ENCODE results near the gene TTC8.

The TTC8 gene

DNA sequence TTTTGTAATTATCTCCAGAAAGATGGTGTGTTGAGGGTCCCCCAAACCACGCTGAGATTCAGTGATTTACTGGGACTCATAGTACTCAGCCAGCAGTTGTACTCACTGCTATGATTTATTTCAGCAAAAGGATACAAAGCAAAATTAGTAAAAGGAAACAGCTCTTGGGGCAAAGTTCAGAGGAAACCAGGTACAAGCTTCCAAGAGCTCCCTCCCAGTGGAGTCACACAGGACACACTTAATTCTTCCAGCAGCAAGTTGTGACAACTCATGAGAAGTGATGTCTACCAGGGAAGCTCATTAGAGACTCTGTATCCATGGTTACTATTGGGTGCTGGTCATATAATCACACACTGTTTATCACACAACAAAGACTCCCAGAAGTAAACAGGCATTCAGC, 38.7 kb downstream of the TTC8 start:
- Histone ChIP-seq H3K36me3 (replicated peaks) (peaks cover 4% of the 10 kb centered on the region; the same call in 1 of the 2 replicates), H3K27me3 (ENCODE audit: low read depth) (no peaks in the 10 kb centered on the region), H3K4me3 (no peak overlapping the region), H3K4me1 (peaks cover 9% of the 10 kb centered on the region), H3K9me3 (no peaks in the 10 kb centered on the region)
- DNase-seq (ENCODE audit: low spot score in 2 of 2), result no peak
- in situ Hi-C loops (cut with MboI; ENCODE audit: low sequenced_read_pairs), result no loop called here

DNA sequence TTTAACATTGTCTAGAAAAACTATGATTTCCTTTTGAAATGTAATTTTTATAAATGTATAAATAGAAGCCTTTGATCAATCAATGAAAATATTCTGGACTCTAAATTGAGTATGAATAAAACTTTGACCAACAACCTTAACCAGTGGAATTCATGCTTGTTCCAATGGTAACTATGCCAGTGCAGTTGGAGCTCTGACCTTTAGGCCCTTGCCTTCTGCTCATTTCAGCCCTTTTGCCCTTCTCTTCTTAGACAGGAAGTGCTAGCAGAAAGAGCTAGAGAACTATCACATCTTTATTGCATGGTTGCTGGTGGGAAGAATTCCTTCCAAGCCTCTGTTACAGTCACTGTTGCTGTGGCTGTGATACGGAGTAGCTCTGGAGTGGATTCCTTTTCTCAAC, 39.7 kb downstream of the TTC8 start:
- Histone ChIP-seq H3K4me1 (peaks cover 9% of the 10 kb centered on the region), H3K4me3 (no peak overlapping the region), H3K9me3 (no peaks in the 10 kb centered on the region), H3K27me3 (ENCODE audit: low read depth) (no peaks in the 10 kb centered on the region), H3K36me3 (replicated peaks) (peaks cover 4% of the 10 kb centered on the region; the same call in 1 of the 2 replicates)
- in situ Hi-C loops (cut with MboI; ENCODE audit: low sequenced_read_pairs), result no loop called here
- DNase-seq (ENCODE audit: low spot score in 2 of 2), result no peak

DNA sequence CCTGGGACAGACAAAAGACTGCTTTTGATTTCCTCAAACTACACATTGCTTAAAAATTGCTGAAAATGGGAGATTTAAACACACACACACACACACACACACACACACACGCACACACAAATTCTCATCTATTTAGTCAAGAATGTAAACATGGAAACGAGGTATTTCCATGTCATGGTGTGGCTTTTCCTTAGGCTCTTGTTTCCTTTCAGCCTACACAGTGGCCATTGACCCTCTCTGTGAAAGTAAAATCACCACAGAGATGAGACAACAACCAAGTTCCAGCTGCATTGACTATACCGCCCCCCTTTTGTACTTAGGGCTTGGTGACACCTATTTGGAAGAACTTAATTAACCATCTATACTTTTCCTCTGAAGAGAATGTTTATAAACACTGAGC, 41.9 kb downstream of the TTC8 start:
- H3K27me3 ChIP-seq (ENCODE audit: low read depth), result no peaks in the 10 kb centered on the region
- no peak for DNase-seq (ENCODE audit: low spot score in 2 of 2)
- no peaks in the 10 kb centered on the region for H3K9me3 ChIP-seq
- H3K36me3 ChIP-seq (replicated peaks), result peaks cover 9% of the 10 kb centered on the region
- peaks cover 9% of the 10 kb centered on the region for H3K4me1 ChIP-seq
- in situ Hi-C loops (cut with MboI; ENCODE audit: low sequenced_read_pairs), result no loop called here
- H3K4me3 ChIP-seq, result no peak overlapping the region

- Histone ChIP-seq H3K4me1 (peaks cover 9% of the 10 kb centered on the region), H3K4me3 (no peak overlapping the region), H3K9me3 (no peaks in the 10 kb centered on the region), H3K36me3 (replicated peaks) (peaks cover 5% of the 10 kb centered on the region; the same call in 1 of the 2 replicates), H3K27me3 (ENCODE audit: low read depth) (no peaks in the 10 kb centered on the region)
- in situ Hi-C loops (cut with MboI; ENCODE audit: low sequenced_read_pairs), result no loop called here
- DNase-seq (ENCODE audit: low spot score in 2 of 2), result no peak
Observed at GRCh38 chr14:88868558-88869159, 44.2 kb downstream of the TTC8 start.

GRCh38 chr14:88870777-88871176, 46.3 kb downstream of the TTC8 start:
- H3K4me3 ChIP-seq, result no peak overlapping the region
- in situ Hi-C loops (cut with MboI; ENCODE audit: low sequenced_read_pairs), result no loop called here
- no peaks in the 10 kb centered on the region for H3K4me1 ChIP-seq
- peaks cover 5% of the 10 kb centered on the region; the same call in 1 of the 2 replicates for H3K36me3 ChIP-seq (replicated peaks)
- H3K27me3 ChIP-seq (ENCODE audit: low read depth), result no peaks in the 10 kb centered on the region
- no peaks in the 10 kb centered on the region for H3K9me3 ChIP-seq
- no peak for DNase-seq (ENCODE audit: low spot score in 2 of 2)

- Histone ChIP-seq H3K4me3 (no peak overlapping the region), H3K27me3 (ENCODE audit: low read depth) (no peaks in the 10 kb centered on the region), H3K4me1 (no peaks in the 10 kb centered on the region), H3K36me3 (replicated peaks) (peaks cover 5% of the 10 kb centered on the region; the same call in 1 of the 2 replicates), H3K9me3 (no peaks in the 10 kb centered on the region)
- in situ Hi-C loops (cut with MboI; ENCODE audit: low sequenced_read_pairs), result no loop called here
- no peak for DNase-seq (ENCODE audit: low spot score in 2 of 2)
Observed at GRCh38 chr14:88871429-88871828, 47.0 kb downstream of the TTC8 start.

DNA sequence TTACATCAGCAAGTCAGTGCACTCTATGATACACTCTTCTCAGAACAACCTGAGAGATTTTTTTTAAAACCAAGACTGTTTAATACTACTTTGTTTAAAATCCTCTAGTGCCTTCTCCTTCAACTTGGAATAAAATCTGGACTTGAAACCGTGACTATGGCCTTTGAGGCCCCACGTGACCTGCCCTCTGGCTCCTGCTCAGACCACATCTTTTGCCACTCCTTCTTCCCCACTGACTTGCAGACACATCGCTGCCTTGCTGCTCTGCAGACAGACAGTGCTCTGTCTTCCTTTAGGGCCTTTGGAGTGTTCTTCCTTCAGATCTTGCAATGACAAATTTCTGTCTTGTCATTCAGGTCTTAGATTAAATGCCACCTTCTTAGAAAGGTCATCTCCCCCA, 48.5 kb downstream of the TTC8 start:
- Histone ChIP-seq H3K4me3 (no peak overlapping the region), H3K9me3 (no peaks in the 10 kb centered on the region), H3K27me3 (ENCODE audit: low read depth) (no peaks in the 10 kb centered on the region), H3K4me1 (no peaks in the 10 kb centered on the region), H3K36me3 (replicated peaks) (peaks cover 5% of the 10 kb centered on the region; the same call in 1 of the 2 replicates)
- in situ Hi-C loops (cut with MboI; ENCODE audit: low sequenced_read_pairs), result no loop called here
- DNase-seq (ENCODE audit: low spot score in 2 of 2), result no peak

DNA sequence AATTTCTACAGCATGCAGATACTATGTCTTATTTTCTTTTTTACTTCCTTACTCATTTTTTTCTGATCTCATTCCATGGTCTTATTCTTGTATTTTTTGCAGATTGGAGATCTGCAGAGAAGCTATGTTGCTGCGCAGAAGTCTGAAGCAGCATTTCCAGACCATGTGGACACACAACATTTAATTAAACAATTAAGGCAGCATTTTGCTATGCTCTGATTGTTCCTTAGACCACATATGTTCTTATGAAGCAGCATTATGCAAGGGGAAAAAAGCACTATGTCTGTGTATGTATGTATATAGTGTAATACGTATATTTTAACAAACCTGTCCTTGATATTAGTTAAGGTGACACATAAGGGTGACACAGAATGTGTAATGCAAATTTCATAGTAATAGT, 52.7 kb downstream of the TTC8 start:
- H3K4me3 ChIP-seq, result no peak overlapping the region
- no peaks in the 10 kb centered on the region for H3K4me1 ChIP-seq
- no peaks in the 10 kb centered on the region for H3K27me3 ChIP-seq (ENCODE audit: low read depth)
- in situ Hi-C loops (cut with MboI; ENCODE audit: low sequenced_read_pairs), result no loop called here
- no peaks in the 10 kb centered on the region for H3K36me3 ChIP-seq (replicated peaks)
- H3K9me3 ChIP-seq, result no peaks in the 10 kb centered on the region
- DNase-seq (ENCODE audit: low spot score in 2 of 2), result no peak

- Histone ChIP-seq H3K4me3 (no peak overlapping the region), H3K36me3 (replicated peaks) (no peaks in the 10 kb centered on the region), H3K27me3 (ENCODE audit: low read depth) (no peaks in the 10 kb centered on the region), H3K4me1 (no peaks in the 10 kb centered on the region), H3K9me3 (no peaks in the 10 kb centered on the region)
- in situ Hi-C loops (cut with MboI; ENCODE audit: low sequenced_read_pairs), result no loop called here
- no peak for DNase-seq (ENCODE audit: low spot score in 2 of 2)
Observed at GRCh38 chr14:88879022-88879421, 54.6 kb downstream of the TTC8 start.

DNA sequence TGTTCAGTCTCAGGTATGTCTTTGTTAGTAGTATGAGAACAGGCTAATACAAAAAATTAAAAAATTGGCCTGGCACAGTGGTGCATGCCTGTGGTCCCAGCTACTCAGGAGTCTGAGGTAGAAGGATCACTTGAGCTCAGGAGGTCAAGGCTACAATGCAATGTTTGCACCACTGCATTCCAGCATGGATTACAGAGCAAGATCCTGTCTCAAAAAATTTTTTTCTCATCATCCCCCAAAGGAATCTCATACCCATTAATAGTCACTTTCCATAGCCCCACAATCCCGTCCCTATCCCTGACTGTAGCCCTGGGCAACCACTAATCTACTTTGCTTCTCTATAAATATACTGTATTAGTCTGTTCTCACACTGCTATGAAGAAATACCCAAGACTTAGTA, 57.8 kb downstream of the TTC8 start:
- no peaks in the 10 kb centered on the region for H3K36me3 ChIP-seq (replicated peaks)
- no peaks in the 10 kb centered on the region; the same call in 1 of the 2 replicates for H3K27me3 ChIP-seq (ENCODE audit: low read depth)
- in situ Hi-C loops (cut with MboI; ENCODE audit: low sequenced_read_pairs), result no loop called here
- no peaks in the 10 kb centered on the region for H3K4me1 ChIP-seq
- H3K4me3 ChIP-seq, result no peak overlapping the region
- no peaks in the 10 kb centered on the region for H3K9me3 ChIP-seq
- DNase-seq (ENCODE audit: low spot score in 2 of 2), result no peak

DNA sequence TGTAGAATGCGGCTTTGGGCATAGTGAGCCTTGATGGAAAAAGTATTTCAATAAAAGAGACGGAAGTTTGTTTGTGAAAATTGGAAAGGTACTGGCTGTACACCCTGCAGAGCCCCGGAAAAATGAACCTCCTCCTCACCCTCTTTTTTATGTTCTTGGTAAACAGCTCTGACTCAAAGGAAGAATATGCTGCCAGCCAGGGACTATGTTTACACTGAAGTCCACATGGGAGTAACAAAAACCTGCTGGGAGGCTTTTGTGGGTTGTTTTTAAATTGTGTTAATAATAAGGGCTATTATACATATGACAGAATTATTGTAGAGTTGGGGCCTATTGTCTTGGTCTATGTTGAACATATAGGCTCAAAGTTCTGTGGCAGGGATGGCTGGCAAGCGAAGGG, 70.7 kb downstream of the TTC8 start:
- in situ Hi-C loops (cut with MboI; ENCODE audit: low sequenced_read_pairs), result no loop called here
- DNase-seq (ENCODE audit: low spot score in 2 of 2), result no peak
- Histone ChIP-seq H3K27me3 (ENCODE audit: low read depth) (no peaks in the 10 kb centered on the region), H3K9me3 (no peaks in the 10 kb centered on the region), H3K4me3 (no peak overlapping the region), H3K4me1 (no peaks in the 10 kb centered on the region), H3K36me3 (replicated peaks) (no peaks in the 10 kb centered on the region)

- Histone ChIP-seq H3K4me3 (no peak overlapping the region), H3K27me3 (ENCODE audit: low read depth) (no peaks in the 10 kb centered on the region), H3K36me3 (replicated peaks) (no peaks in the 10 kb centered on the region), H3K4me1 (no peaks in the 10 kb centered on the region), H3K9me3 (no peaks in the 10 kb centered on the region)
- in situ Hi-C loops (cut with MboI; ENCODE audit: low sequenced_read_pairs), result no loop called here
- no peak for DNase-seq (ENCODE audit: low spot score in 2 of 2)
Observed at GRCh38 chr14:88901189-88901588, 76.7 kb downstream of the TTC8 start.

DNA sequence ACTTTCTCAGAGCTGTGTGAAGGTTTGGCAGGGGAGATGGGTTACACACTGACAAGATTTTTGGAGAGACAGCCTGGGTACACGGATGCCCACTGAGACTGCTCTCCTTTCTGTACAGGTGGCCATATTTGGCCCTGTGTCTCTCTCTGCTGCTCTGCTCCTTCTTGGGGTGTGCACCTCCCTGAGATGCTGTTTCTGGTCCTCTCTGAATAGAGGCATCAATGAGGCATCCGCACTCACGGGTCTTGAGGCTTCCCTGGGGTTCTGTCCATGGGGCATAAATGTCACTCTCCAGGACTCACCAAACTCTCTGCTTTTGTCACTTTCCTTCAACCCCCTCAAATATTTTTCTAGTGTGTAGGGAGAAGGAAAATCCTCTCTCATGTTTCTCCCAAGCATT, 77.5 kb downstream of the TTC8 start:
- DNase-seq (ENCODE audit: low spot score in 2 of 2), result no peak
- in situ Hi-C loops (cut with MboI; ENCODE audit: low sequenced_read_pairs), result no loop called here
- no peak overlapping the region for H3K4me3 ChIP-seq

DNA sequence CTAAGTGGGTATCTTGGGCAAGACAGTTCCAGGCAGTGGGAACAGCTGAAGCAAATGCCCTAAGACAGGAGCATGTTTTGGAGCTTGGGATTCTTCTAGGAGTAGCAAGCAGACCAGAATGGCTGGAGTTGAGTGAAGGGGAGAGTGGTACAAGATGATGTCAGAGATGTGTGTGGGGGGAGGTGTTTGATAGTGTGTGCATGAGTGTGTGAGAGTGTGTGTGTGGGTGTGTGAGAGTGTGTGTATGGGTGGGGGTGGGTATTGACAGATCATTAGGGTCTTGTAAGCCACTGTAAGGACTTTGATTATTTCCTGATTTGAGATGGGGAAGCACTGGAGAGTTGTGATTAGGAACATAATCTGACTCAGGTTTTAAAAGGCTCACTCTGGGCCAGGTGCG, 78.4 kb downstream of the TTC8 start:
- Histone ChIP-seq H3K36me3 (replicated peaks) (no peaks in the 10 kb centered on the region), H3K4me3 (no peak overlapping the region), H3K4me1 (no peaks in the 10 kb centered on the region), H3K27me3 (ENCODE audit: low read depth) (no peaks in the 10 kb centered on the region), H3K9me3 (no peaks in the 10 kb centered on the region)
- in situ Hi-C loops (cut with MboI; ENCODE audit: low sequenced_read_pairs), result no loop called here
- no peak for DNase-seq (ENCODE audit: low spot score in 2 of 2)

More for the DNA sequence above, 77.5 kb downstream of the TTC8 start:
- H3K36me3 ChIP-seq (replicated peaks), result no peaks in the 10 kb centered on the region
- H3K27me3 ChIP-seq (ENCODE audit: low read depth), result no peaks in the 10 kb centered on the region
- H3K9me3 ChIP-seq, result no peaks in the 10 kb centered on the region
- no peaks in the 10 kb centered on the region for H3K4me1 ChIP-seq

DNA sequence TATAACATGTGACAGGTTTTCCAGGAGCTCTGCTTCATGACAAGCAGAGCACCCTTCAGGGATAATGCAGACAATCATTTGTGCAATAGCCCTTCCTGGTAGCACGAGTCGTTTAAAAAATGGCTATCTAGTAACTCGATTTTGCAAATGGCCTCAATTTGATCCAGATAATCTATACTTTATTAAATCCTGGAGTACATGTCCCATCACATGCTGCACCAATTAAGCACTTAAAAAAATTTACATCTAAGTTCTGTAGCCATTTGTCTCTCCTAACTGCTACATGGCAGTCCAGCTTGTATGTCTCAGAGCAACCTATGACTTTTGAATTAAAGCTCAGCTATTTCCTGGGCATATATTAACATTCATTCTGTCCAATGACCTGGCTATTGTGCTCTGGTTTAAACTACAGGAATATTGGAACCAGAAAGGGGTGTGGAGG, 79.8 kb downstream of the TTC8 start:
- H3K36me3 ChIP-seq (replicated peaks), result no peaks in the 10 kb centered on the region
- in situ Hi-C loops (cut with MboI; ENCODE audit: low sequenced_read_pairs), result no loop called here
- H3K9me3 ChIP-seq, result no peaks in the 10 kb centered on the region

More for the DNA sequence above, 79.8 kb downstream of the TTC8 start:
- Histone ChIP-seq H3K27me3 (ENCODE audit: low read depth) (no peaks in the 10 kb centered on the region), H3K4me3 (no peak overlapping the region), H3K4me1 (no peaks in the 10 kb centered on the region)
- no peak for DNase-seq (ENCODE audit: low spot score in 2 of 2)

All from HAP-1 (cell line).